HCT116 (cell line): ENCODE measurements around the gene DMGDH. TPM values are rescaled to one million over a fixed set of nuclear protein-coding genes. Genes with fewer than 3 reads are reported as not detected.

ENCODE experiments used
- ATAC-seq: fragments of 200-7000 bp; cut with Tn5 transposase; 2 replicates; pipeline ENCODE4 v1.9.1; 2020; ENCODE audit warnings: mild to moderate bottlenecking, moderate library complexity
- Bru-seq: library from RNA; stranded (reverse); fragments of 400-500 nt; gene quantifications from one replicate; lab custom pipeline; 2021; lab: Mats Ljungman, UMichigan
- BruChase-seq, 2 experiments: library from RNA; stranded (reverse); fragments of 400-500 nt; gene quantifications; one replicate each; lab custom pipeline; 2021; lab: Mats Ljungman, UMichigan
- BruUV-seq: library from RNA; stranded (reverse); fragments of 400-500 nt; replicated peaks from 2 replicates; lab custom pipeline; 2021; lab: Mats Ljungman, UMichigan
- CTCF ChIA-PET: fragments of 300-600 bp; sonication (Branson Sonifier 250); formaldehyde crosslinking; loops from one replicate; lab custom pipeline; 2021; ENCODE audit warnings: antibody characterized with exemption; lab: Charles Lee
- POLR2A ChIA-PET: fragments of 300-600, 350-600 bp; sonication (Branson Sonifier 250); formaldehyde crosslinking; loops from one replicate; lab custom pipeline; 2021; ENCODE audit warnings: antibody characterized with exemption; lab: Charles Lee
- RAD21 ChIA-PET, 2 experiments: fragments of 300-600 bp; sonication (Branson Sonifier 250); formaldehyde crosslinking; loops; one replicate each; lab custom pipeline; 2023; ENCODE audit warnings: low total read pairs in 2 of 2; ENCODE audit not compliant: uncharacterized antibody in 2 of 2, unreplicated experiment in 2 of 2, low non-redundant PET in 1 of 2; lab: Charles Lee
- DNase-seq: peaks from one replicate; pipeline ENCODE4 v3.0.0-alpha.2; 2010; ENCODE audit warnings: low read depth, low spot score
- H2AFZ ChIP-seq: fragments of 200-600 bp; shearing (Covaris generic), sonication (generic); 2 replicates; pipeline ENCODE4 v1.6.1; 2017; ENCODE audit warnings: low read depth, mixed run types, mixed read lengths, antibody characterized with exemption, low read length; ENCODE audit not compliant: poor library complexity, severe bottlenecking
- H3K27ac ChIP-seq: 2 replicates; pipeline ENCODE4 v1.5.1; 2012; ENCODE audit warnings: low read depth, low read length
- H3K27me3 ChIP-seq: fragments of 200-600 bp; sonication (generic); 2 replicates; pipeline ENCODE4 v1.6.1; 2016; ENCODE audit warnings: mixed run types, low read length, mixed read lengths; ENCODE audit not compliant: insufficient read depth
- H3K36me3 ChIP-seq, 2 experiments: fragments of 200-500 bp in 1 of 2; fragments of 200-600 bp in 1 of 2; sonication (Bioruptor generic) in 1 of 2; sonication (generic) in 1 of 2; 2 replicates each; pipeline versions ENCODE4 v1.5.1 to v1.6.1; 2014 to 2016; ENCODE audit warnings: low read length in 2 of 2, inconsistent platforms in 1 of 2, mixed read lengths in 1 of 2, mixed run types in 1 of 2; ENCODE audit not compliant: insufficient read depth in 2 of 2, control insufficient read depth in 1 of 2
- H3K4me1 ChIP-seq, 2 experiments: fragments of 200-600 bp in 1 of 2; sonication (generic) in 1 of 2; 2 replicates each; pipeline versions ENCODE4 v1.5.1 to v1.6.1; 2012 to 2017; ENCODE audit warnings: low read length in 2 of 2, inconsistent platforms in 1 of 2, mild to moderate bottlenecking in 1 of 2, mixed read lengths in 1 of 2, mixed run types in 1 of 2, moderate library complexity in 1 of 2; ENCODE audit not compliant: insufficient read depth in 2 of 2, control insufficient read depth in 1 of 2
- H3K4me2 ChIP-seq: fragments of 200-600 bp; sonication (generic); 2 replicates; pipeline ENCODE4 v1.6.1; 2017; ENCODE audit warnings: mixed run types, low read length, mixed read lengths
- H3K4me3 ChIP-seq, 2 experiments: fragments of 200-600 bp in 1 of 2; sonication (generic) in 1 of 2; replicated peaks in 1 of 2; 2 replicates each; pipeline ENCODE4 v1.5.1; 2011 to 2016; ENCODE audit warnings: low read length in 2 of 2, control low read depth in 1 of 2, low read depth in 1 of 2, mild to moderate bottlenecking in 1 of 2, mixed read lengths in 1 of 2, mixed run types in 1 of 2
- H3K79me2 ChIP-seq: fragments of 200-600 bp; sonication (generic); 2 replicates; pipeline ENCODE4 v1.6.1; 2017; ENCODE audit warnings: mild to moderate bottlenecking, mixed run types, low read length, moderate library complexity, mixed read lengths; ENCODE audit not compliant: insufficient read depth
- H3K9ac ChIP-seq: fragments of 200-600 bp; sonication (generic); 2 replicates; pipeline ENCODE4 v1.6.1; 2016; ENCODE audit warnings: low read length, mixed read lengths
- H3K9me2 ChIP-seq: fragments of 200-600 bp; sonication (generic), shearing (Covaris generic); 2 replicates; pipeline ENCODE4 v1.6.1; 2017; ENCODE audit warnings: mixed run types, mild to moderate bottlenecking, moderate library complexity; ENCODE audit not compliant: insufficient read depth
- H3K9me3 ChIP-seq, 2 experiments: fragments of 200-500 bp in 1 of 2; fragments of 200-600 bp in 1 of 2; sonication (Bioruptor generic) in 1 of 2; sonication (generic) in 1 of 2; 2 replicates each; pipeline ENCODE4 v1.6.1; 2014 to 2017; ENCODE audit warnings: low read length in 2 of 2, mixed read lengths in 2 of 2, inconsistent platforms in 1 of 2, low read depth in 1 of 2, mild to moderate bottlenecking in 1 of 2, mixed run types in 1 of 2, moderate library complexity in 1 of 2; ENCODE audit not compliant: control insufficient read depth in 1 of 2, insufficient read depth in 1 of 2
- H4K20me1 ChIP-seq: fragments of 200-600 bp; sonication (generic), shearing (Covaris generic); 2 replicates; pipeline ENCODE4 v1.6.1; 2017; ENCODE audit warnings: mixed run types, mild to moderate bottlenecking, moderate library complexity; ENCODE audit not compliant: insufficient read depth
- ATF3 ChIP-seq: IDR thresholded peaks from 2 replicates; pipeline ENCODE4 v1.6.1; 2012
- ELF1 ChIP-seq: IDR thresholded peaks from 2 replicates; pipeline ENCODE4 v1.6.1; 2012; ENCODE audit warnings: low read depth, borderline replicate concordance
- EZH2 ChIP-seq: fragments of 200-600 bp; sonication (generic); IDR thresholded peaks from 2 replicates; pipeline ENCODE4 v1.6.1; 2017; ENCODE audit warnings: antibody characterized with exemption, mixed run types
- EZH2phosphoT487 ChIP-seq: fragments of 200-600 bp; IDR thresholded peaks from 2 replicates; pipeline ENCODE4 v1.6.1; 2018; ENCODE audit warnings: antibody characterized with exemption, borderline replicate concordance
- FOSL1 ChIP-seq: IDR thresholded peaks from 2 replicates; pipeline ENCODE4 v1.6.1; 2012; ENCODE audit warnings: low read depth
- JUND ChIP-seq: IDR thresholded peaks from 2 replicates; pipeline ENCODE4 v1.6.1; 2012
- MAX ChIP-seq: IDR thresholded peaks from 2 replicates; pipeline ENCODE4 v1.6.1; 2012
- POLR2A ChIP-seq: IDR thresholded peaks from 2 replicates; pipeline ENCODE4 v1.7.0; 2011; ENCODE audit warnings: borderline replicate concordance; ENCODE audit not compliant: insufficient read depth, insufficient read length; ENCODE audit errors: extremely low read depth
- POLR2AphosphoS5 ChIP-seq: IDR thresholded peaks from 2 replicates; pipeline ENCODE4 v1.6.1; 2011; ENCODE audit warnings: mild to moderate bottlenecking, low read depth, low read length, moderate library complexity
- REST ChIP-seq: IDR thresholded peaks from 2 replicates; pipeline ENCODE4 v1.6.1; 2012; ENCODE audit warnings: low read depth
- SP1 ChIP-seq: IDR thresholded peaks from 2 replicates; pipeline ENCODE4 v1.6.1; 2012; ENCODE audit warnings: low read depth
- SRF ChIP-seq: IDR thresholded peaks from 2 replicates; pipeline ENCODE4 v1.6.1; 2012; ENCODE audit warnings: low read depth
- TCF7L2 ChIP-seq: IDR thresholded peaks from 2 replicates; pipeline ENCODE4 v1.7.0; 2011; ENCODE audit warnings: borderline replicate concordance, inconsistent platforms; ENCODE audit not compliant: insufficient read depth, insufficient read length; ENCODE audit errors: extremely low read depth
- ZNF274 ChIP-seq: fragments of 200-500 bp; sonication (Bioruptor generic); IDR thresholded peaks from 2 replicates; pipeline ENCODE4 v1.6.1; 2014; ENCODE audit warnings: mild to moderate bottlenecking, low read depth, low read length, inconsistent platforms
- intact Hi-C: fragments of 100-400 bp; cut with micrococcal nuclease; formaldehyde crosslinking; loops from 2 replicates; pipeline ENCODE4 v1.10.0; 2022
- long read RNA-seq: library from polyadenylated mRNA; unstranded; transcript quantifications from one replicate; pipeline ENCODE4 v2.0.0, GENCODE V29; 2021; ENCODE audit not compliant: unreplicated experiment
- polyA plus RNA-seq: library from polyadenylated mRNA; unstranded; fragments of >200 nt; gene quantifications from 2 replicates; pipeline ENCODE4 v1.2.1, GENCODE V29; 2012; ENCODE audit warnings: missing spikeins
- total RNA-seq: library from RNA; stranded (reverse); gene quantifications from one replicate; pipeline ENCODE4 v1.2.1, GENCODE V29; 2021; ENCODE audit not compliant: unreplicated experiment

DMGDH gene
- total RNA-seq = 2.3 TPM
- 1.3 and 2.0 TPM in 2 replicates for polyA plus RNA-seq
- percentile 52 among the genes with signal in this experiment for Bru-seq, nascent RNA
- percentile 59 among the genes with signal in this experiment for BruChase-seq, experiment 1, labeled RNA remaining after a 6-hour chase
- BruChase-seq, experiment 2, labeled RNA remaining after a 2-hour chase = percentile 69 among the genes with signal in this experiment
- long read RNA-seq, partial matches to known transcripts = 0 of 4 reads
- long read RNA-seq, other reads (novel, unspliced or antisense) = 4 of 4 reads

GRCh38 chr5:79069488-79070349 is at the start of gene DMGDH, which contains the start of gene BHMT2:
DMGDH (minus strand) TSS chr5:79069674; CDS start chr5:79069620, 54 bp downstream.
BHMT2 (plus strand) TSS chr5:79069767; CDS start chr5:79069783, 16 bp downstream.
- intact Hi-C loops = no loop called here
- no peak within 1 kb of the TSS for H3K4me2 ChIP-seq
- H3K9me3 ChIP-seq = peaks cover 0 to 3% of the 10 kb centered on the region in 2 experiments; a peak in 1 of 4 replicates
- H3K27me3 ChIP-seq = no peaks in the 10 kb centered on the region
- no peak within 1 kb of the TSS for H3K27ac ChIP-seq
- ChIA-PET CTCF (no interaction called here), POLR2A (no interaction called here), RAD21 (no interaction called here)
- H3K79me2 ChIP-seq = no peaks in the 10 kb centered on the region
- ATAC-seq (no peak), DNase-seq (no peak)
- H3K9ac ChIP-seq = no peak within 1 kb of the TSS
- no peaks in the 10 kb centered on the region for H4K20me1 ChIP-seq
- TF ChIP-seq ELF1 = no peak
- TF ChIP-seq EZH2phosphoT487 = no peak
- TF ChIP-seq MAX = no peak
- TF ChIP-seq SRF = no peak
- TF ChIP-seq FOSL1 = no peak
- TF ChIP-seq ZNF274 = no peak
- no peak for TF ChIP-seq TCF7L2
- no peak for TF ChIP-seq REST
- TF ChIP-seq EZH2 = no peak
- no peak for TF ChIP-seq POLR2AphosphoS5
- TF ChIP-seq SP1 = no peak
- no peak for TF ChIP-seq POLR2A
- no peak for TF ChIP-seq ATF3
- no peak for TF ChIP-seq JUND
- no peaks in the 10 kb centered on the region for H3K36me3 ChIP-seq
- H3K9me2 ChIP-seq = no peaks in the 10 kb centered on the region
- H3K4me3 ChIP-seq = no peak within 1 kb of the TSS
- peaks cover 0 to 4% of the 10 kb centered on the region in 2 experiments; a peak in 2 of 4 replicates for H3K4me1 ChIP-seq
- no peak within 1 kb of the TSS for H2AFZ ChIP-seq
- no TSS peak for BruUV-seq
